ENCODE data around the gene FYCO1. TPM values are rescaled to one million over a fixed set of nuclear protein-coding genes. Genes with fewer than 3 reads are reported as not detected.
"Not testable (repeated sequence)": the region's sequence is repeated elsewhere in the genome, so short reads cannot be mapped to it uniquely, and the experiment has no call there.

The FYCO1 gene
- 5.4 and 7.6 TPM in 2 replicates for total RNA-seq (2014; rRNA removed; shearing (Covaris generic))

DNA sequence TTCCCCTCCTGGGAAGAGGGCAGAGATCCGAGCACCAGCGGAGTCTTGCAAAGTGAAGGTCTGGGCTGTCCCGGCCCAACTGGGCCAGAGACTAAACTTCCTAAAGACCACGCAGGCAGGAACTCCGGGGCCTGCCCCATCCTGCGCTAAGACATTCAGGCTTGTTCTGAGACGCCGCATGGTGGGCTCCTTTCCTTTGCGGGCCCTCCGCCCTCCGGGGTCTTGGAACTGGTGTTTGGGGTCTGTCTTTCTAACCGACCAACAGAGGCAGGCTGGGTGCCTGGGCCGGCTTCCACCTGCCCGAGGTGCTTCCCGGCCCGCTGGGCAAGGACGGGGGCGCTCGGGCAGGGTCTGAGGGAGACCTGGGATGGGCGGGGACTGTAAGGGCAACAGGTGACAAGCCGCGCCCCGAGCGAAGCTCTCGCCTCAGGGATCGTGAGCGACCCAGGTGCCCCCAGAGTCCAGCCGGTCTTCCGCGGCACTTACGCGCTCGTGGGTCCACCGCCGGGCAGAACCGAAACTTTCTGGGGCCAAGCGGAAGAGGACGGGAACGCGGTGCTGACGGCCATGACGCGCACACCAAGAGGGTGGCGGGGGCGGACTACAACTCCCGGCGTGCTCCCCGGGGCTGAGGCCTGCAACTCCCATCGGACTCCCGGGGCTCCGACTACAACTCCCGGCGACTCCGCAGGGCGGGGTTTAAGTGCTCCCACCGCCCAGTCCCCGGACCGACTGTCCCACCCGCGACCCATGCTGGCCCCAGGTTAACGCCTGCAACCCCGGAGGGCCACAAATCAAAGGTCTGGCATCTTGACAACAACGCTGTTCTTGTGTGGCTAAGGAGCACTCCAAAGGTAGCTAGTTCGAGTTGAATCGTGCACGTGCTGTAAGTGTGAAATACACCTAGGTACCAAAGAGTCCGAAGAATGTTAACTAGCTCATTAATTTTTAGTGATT, at the start of gene FYCO1:
Gene FYCO1, minus strand, starts transcription at position 589 of the 957 bp plus-strand sequence. CDS start 10,914 bp downstream, outside the sequence.
- H3K36me3 ChIP-seq = peaks cover 6% of the 10 kb centered on the region; the same call in 1 of the 2 replicates
- H3K4me3 ChIP-seq = peak within 1 kb of the TSS; percentile 78
- no peaks in the 10 kb centered on the region for H3K9me3 ChIP-seq (replicated peaks)
- peaks cover 31% of the 10 kb centered on the region for H3K4me1 ChIP-seq (replicated peaks)
- peak within 1 kb of the TSS; percentile 52 for H3K27ac ChIP-seq
- H3K27me3 ChIP-seq (replicated peaks) = no peaks in the 10 kb centered on the region
- peak; percentile 65 to 88 for DNase-seq (ENCODE audit: low read depth in 1 of 2, low spot score in 2 of 2)

DNA sequence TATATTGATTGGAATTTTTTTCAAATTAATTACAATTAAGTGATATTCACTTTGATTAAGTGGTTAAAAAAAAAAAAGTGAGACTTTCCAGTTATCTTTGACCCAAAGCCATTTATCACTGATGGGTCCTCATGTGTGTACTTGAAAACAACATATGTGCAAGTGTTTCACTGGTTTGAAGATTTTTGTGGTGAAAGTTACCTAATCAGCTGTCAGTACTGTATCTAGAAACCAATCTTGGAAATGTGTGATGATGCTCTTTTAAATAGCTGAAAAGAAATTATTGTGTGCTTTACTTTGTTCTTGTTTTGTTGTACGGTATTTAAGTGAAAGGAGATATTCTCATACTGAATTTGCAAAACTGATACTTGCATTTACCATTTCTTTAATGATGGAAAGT, 43.3 kb upstream of the FYCO1 start:
- DNase-seq (ENCODE audit: low read depth in 1 of 2, low spot score in 2 of 2) = no peak
- Histone ChIP-seq H3K4me1 (replicated peaks) (no peaks in the 10 kb centered on the region), H3K27ac (no peak overlapping the region)

DNA sequence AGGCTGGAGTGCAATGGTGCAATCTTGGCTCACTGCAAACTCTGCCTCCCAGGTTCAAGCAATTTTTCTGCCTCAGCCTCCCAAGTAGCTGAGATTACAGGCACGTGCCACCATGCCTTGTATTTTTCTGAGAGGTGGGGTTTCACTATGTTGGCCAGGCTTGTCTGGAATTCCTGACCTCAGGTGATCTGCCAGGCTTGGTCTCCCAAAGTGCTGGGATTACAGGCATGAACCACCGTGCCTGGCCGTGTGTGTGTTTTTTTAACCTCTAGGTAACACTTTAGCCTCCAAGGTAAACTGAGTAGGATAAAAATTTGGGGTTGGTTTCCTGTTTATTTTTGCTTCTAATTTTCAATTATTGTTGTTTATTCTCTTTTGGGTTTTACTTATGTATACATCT, 42.4 kb upstream of the FYCO1 start:
- not testable (repeated sequence) for H3K27ac ChIP-seq; DNase-seq (ENCODE audit: low read depth in 1 of 2, low spot score in 2 of 2); H3K9me3 ChIP-seq (replicated peaks); H3K4me3 ChIP-seq; H3K4me1 ChIP-seq (replicated peaks); H3K27me3 ChIP-seq (replicated peaks); H3K36me3 ChIP-seq

More for the DNA sequence above, 43.3 kb upstream of the FYCO1 start:
- H3K4me3 ChIP-seq = no peak overlapping the region
- no peaks in the 10 kb centered on the region for H3K36me3 ChIP-seq
- peaks cover 3% of the 10 kb centered on the region; the same call in 1 of the 2 replicates for H3K27me3 ChIP-seq (replicated peaks)
- H3K9me3 ChIP-seq (replicated peaks) = no peaks in the 10 kb centered on the region

DNA sequence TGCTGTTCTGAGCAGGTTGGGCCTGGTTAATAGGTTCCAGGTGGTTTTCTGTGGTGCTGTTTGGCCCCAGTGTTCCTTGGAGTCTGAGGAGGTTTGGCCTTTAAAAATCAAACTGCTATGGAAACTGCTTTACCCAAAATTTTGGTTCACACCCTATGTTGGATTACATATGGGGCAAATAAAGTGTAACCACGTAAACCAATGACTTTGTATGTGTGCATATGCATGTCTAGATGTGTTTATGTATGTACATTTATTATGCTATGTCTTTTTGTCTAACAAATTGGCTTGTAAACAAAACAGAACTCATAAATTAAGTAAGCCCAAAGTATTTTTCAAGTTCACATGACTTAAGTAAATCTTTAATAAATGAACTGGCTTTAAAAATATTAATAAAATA, 40.6 kb upstream of the FYCO1 start:
- Histone ChIP-seq H3K27ac (no peak overlapping the region), H3K4me3 (no peak overlapping the region), H3K4me1 (replicated peaks) (no peaks in the 10 kb centered on the region), H3K9me3 (replicated peaks) (no peaks in the 10 kb centered on the region), H3K36me3 (no peaks in the 10 kb centered on the region), H3K27me3 (replicated peaks) (no peaks in the 10 kb centered on the region; the same call in 1 of the 2 replicates)
- DNase-seq (ENCODE audit: low read depth in 1 of 2, low spot score in 2 of 2) = no peak

- H3K36me3 ChIP-seq = no peaks in the 10 kb centered on the region
- 0 out of 2 replicates have a peak, but pooled peaks cover 3% of the 10 kb centered on the region for H3K9me3 ChIP-seq (replicated peaks)
- no peak for DNase-seq (ENCODE audit: low read depth in 1 of 2, low spot score in 2 of 2)
- no peaks in the 10 kb centered on the region for H3K4me1 ChIP-seq (replicated peaks)
- no peak overlapping the region for H3K4me3 ChIP-seq
- no peaks in the 10 kb centered on the region for H3K27me3 ChIP-seq (replicated peaks)
- no peak overlapping the region for H3K27ac ChIP-seq
These were observed 36.1 kb upstream of the FYCO1 start for GRCh38 chr3:46031747-46032146.

DNA sequence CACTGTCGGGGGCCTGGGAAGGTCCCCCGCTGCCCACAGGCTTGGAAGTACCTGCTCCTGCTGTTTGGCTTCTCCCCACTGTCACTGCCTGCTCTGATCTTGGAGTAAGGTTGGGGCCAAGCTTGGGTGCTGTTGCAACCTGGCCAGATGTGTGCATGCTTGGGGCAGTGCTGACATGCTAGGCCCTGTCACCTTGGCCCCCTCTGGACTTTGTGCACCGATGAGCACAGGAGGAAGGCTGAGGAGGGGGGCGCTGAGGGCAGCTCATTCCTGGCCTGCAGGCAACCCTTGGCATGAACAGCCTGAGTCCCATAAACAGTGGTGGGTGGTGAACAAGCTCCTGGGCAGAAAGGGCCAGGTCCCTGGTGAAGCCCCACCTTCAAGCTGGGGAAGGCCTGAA, 35.6 kb upstream of the FYCO1 start:
- DNase-seq (ENCODE audit: low read depth in 1 of 2, low spot score in 2 of 2) = no peak
- Histone ChIP-seq H3K4me1 (replicated peaks) (no peaks in the 10 kb centered on the region), H3K27me3 (replicated peaks) (no peaks in the 10 kb centered on the region), H3K36me3 (no peaks in the 10 kb centered on the region), H3K9me3 (replicated peaks) (0 out of 2 replicates have a peak, but pooled peaks cover 3% of the 10 kb centered on the region), H3K27ac (no peak overlapping the region), H3K4me3 (no peak overlapping the region)

- H3K4me3 ChIP-seq = no peak overlapping the region
- no peaks in the 10 kb centered on the region for H3K4me1 ChIP-seq (replicated peaks)
- 0 out of 2 replicates have a peak, but pooled peaks cover 3% of the 10 kb centered on the region for H3K9me3 ChIP-seq (replicated peaks)
- DNase-seq (ENCODE audit: low read depth in 1 of 2, low spot score in 2 of 2) = no peak
- no peaks in the 10 kb centered on the region for H3K36me3 ChIP-seq
- no peak overlapping the region for H3K27ac ChIP-seq
- H3K27me3 ChIP-seq (replicated peaks) = no peaks in the 10 kb centered on the region
These were observed 35.0 kb upstream of the FYCO1 start for GRCh38 chr3:46030626-46031025.

GRCh38 chr3:46029953-46030543, 34.4 kb upstream of the FYCO1 start:
- Histone ChIP-seq H3K9me3 (replicated peaks) (0 out of 2 replicates have a peak, but pooled peaks cover 3% of the 10 kb centered on the region), H3K36me3 (no peaks in the 10 kb centered on the region), H3K4me3 (no peak overlapping the region), H3K27me3 (replicated peaks) (no peaks in the 10 kb centered on the region), H3K4me1 (replicated peaks) (no peaks in the 10 kb centered on the region), H3K27ac (no peak overlapping the region)
- DNase-seq (ENCODE audit: low read depth in 1 of 2, low spot score in 2 of 2) = no peak

DNA sequence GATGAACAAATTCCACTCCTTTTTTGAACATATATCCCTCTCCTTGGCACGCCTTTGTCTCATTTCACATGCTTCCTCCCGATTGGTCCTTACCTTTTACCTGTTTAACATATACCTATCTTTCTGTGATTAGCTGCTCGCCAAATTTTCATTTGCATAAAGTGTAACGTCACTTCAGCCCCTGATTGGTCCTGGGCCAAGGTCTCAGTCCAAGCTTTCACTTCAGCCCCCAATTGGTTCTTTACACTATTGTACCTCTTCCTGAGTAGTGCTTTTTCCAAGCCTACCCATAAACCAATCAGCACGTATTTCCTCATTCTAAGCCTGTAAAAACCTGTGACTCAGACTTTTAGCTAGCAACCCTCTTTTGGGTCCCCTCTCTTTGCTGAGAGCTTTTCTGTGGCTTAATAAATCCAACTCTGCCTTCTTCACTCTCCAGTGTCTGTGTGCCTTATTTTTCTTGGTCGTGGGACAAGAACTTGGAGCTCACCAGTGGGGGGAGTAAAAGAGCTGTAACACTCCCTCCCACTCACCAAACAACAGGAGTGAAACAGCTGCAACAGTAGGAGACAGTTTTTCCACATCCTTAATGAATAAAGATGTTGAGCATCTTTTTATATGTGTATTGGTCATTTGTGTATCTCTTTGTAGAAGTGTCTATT, 32.2 kb upstream of the FYCO1 start:
- Histone ChIP-seq H3K4me1 (replicated peaks) (no peaks in the 10 kb centered on the region), H3K27ac (no peak overlapping the region), H3K4me3 (no peak overlapping the region), H3K9me3 (replicated peaks) (0 out of 2 replicates have a peak, but pooled peaks cover 3% of the 10 kb centered on the region), H3K27me3 (replicated peaks) (no peaks in the 10 kb centered on the region), H3K36me3 (no peaks in the 10 kb centered on the region)
- DNase-seq (ENCODE audit: low read depth in 1 of 2, low spot score in 2 of 2) = no peak

DNA sequence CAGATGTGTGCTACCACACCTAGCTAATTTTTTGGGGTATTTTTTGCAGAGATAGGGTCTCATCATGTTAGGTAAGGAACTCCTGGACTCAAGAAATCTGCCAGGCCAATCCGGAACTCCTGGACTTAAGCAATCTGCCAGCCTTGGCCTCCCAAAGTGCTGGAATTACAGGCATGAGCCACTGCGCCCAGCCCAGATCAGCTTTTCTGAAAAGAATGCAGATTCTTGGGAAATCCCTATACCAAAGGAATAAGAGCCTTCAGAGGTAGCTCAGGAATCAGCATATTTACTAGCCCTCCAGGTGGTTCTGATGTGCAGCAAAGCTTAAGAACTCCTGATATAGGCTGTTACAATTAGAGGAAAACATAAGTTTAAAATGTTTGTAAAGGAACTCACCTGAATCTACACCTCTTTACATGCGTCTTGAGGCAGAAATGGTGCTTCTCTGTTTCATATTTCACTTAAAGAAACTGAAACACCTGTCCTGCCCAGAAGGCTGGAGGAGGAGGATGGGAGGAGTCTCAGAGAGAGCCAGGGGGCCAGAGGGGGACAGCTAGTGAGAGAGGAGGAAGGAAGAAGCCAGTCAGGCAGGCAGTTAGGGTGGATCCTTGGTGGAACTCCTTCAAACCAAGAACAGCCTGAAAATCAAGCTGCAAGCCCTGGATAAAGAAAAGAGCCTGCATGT, 31.5 kb upstream of the FYCO1 start, which contains the start of gene XCR1:
Gene XCR1, minus strand, starts transcription at position 463 of the 685 bp plus-strand sequence. CDS start 5,536 bp downstream, outside the sequence.
- Histone ChIP-seq H3K4me1 (replicated peaks) (no peaks in the 10 kb centered on the region), H3K9me3 (replicated peaks) (0 out of 2 replicates have a peak, but pooled peaks cover 3% of the 10 kb centered on the region), H3K36me3 (no peaks in the 10 kb centered on the region), H3K27ac (no peak within 1 kb of the TSS), H3K27me3 (replicated peaks) (no peaks in the 10 kb centered on the region), H3K4me3 (no peak within 1 kb of the TSS)
- DNase-seq (ENCODE audit: low read depth in 1 of 2, low spot score in 2 of 2) = no peak

DNA sequence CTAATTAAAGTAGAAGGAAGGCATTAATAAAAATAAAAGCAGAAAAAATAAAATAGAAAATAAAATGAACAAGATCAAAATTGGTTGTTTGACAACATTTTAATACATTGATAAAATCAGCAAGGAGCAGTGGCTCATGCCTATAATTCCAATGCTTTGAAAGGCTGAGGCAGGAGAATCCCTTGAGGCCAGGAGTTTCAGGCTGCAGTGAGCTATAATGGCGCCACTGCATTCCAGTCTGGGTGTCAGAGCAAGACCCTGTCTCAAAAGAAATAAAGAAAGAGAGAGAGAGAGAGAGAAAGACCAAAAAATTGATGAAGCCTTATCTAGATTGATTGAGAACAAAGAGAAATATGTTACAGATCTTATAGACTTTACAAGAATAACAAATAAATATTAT, 29.5 kb upstream of the FYCO1 start:
- Histone ChIP-seq H3K9me3 (replicated peaks) (0 out of 2 replicates have a peak, but pooled peaks cover 3% of the 10 kb centered on the region), H3K27ac (no peak overlapping the region), H3K36me3 (no peaks in the 10 kb centered on the region), H3K4me1 (replicated peaks) (no peaks in the 10 kb centered on the region), H3K4me3 (no peak overlapping the region), H3K27me3 (replicated peaks) (no peaks in the 10 kb centered on the region)
- DNase-seq (ENCODE audit: low read depth in 1 of 2, low spot score in 2 of 2) = no peak

DNA sequence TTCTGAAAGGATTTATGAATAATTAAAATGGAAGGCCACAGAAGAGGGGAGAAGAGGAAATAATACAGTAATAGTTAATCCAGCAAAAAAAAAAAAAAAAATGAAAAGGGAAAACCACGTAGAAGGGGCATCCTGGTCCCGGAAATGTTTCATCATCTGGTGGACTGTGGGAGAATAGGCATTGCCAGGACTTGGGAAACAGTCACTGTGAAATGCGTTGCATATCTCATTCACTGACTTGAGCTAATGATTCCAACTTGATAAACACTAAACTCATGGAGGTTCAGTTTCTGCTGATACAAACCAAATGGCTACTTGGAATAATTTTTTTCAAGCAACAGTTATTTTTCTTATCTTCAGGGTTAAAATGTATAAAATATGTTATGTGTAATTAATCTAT, 28.5 kb upstream of the FYCO1 start:
- no peaks in the 10 kb centered on the region for H3K27me3 ChIP-seq (replicated peaks)
- no peak overlapping the region for H3K27ac ChIP-seq
- H3K9me3 ChIP-seq (replicated peaks) = 0 out of 2 replicates have a peak, but pooled peaks cover 3% of the 10 kb centered on the region
- H3K4me3 ChIP-seq = no peak overlapping the region
- H3K4me1 ChIP-seq (replicated peaks) = no peaks in the 10 kb centered on the region
- no peaks in the 10 kb centered on the region for H3K36me3 ChIP-seq
- no peak for DNase-seq (ENCODE audit: low read depth in 1 of 2, low spot score in 2 of 2)

Data from SJSA1 (cell line).